GM12892 (cell line): ENCODE data around the gene COMMD3.

Experiments
- POLR2A ChIP-seq: IDR thresholded peaks from 2 replicates; pipeline ENCODE4 v1.6.1; 2011; ENCODE audit warnings: low read depth, low read length, control low read depth
- POLR2AphosphoS5 ChIP-seq: IDR thresholded peaks from 2 replicates; pipeline ENCODE4 v1.6.1; 2011; ENCODE audit warnings: low read depth, low read length, control low read depth
- TAF1 ChIP-seq: IDR thresholded peaks from 2 replicates; pipeline ENCODE4 v1.6.1; 2011; ENCODE audit warnings: low read depth, mild to moderate bottlenecking, control low read depth, low read length, borderline replicate concordance

- no peak for TF ChIP-seq POLR2A
- TF ChIP-seq POLR2AphosphoS5: no peak
- no peak for TF ChIP-seq TAF1
Observed at GRCh38 chr10:22271786-22272185, 44.4 kb upstream of the COMMD3 start.
